Right lobe of liver (tissue), 6 donors: ENCODE data around the gene CD22. TPM values are rescaled to one million over a fixed set of nuclear protein-coding genes. Genes with fewer than 3 reads are reported as not detected.

ENCODE experiments used
- ATAC-seq, 4 donors: fragments of 200-7000 bp; cut with Tn5 transposase; one replicate each; pipeline ENCODE4 v1.9.1; 2020; ENCODE audit warnings: mild to moderate bottlenecking in 4 of 4, moderate library complexity in 4 of 4
- DNase-seq, 3 donors: peaks; one replicate each; pipeline ENCODE4 v3.0.0-alpha.2; 2020
- H3K27ac ChIP-seq, 3 donors: fragments of 200-600 bp; one replicate each; pipeline ENCODE4 v1.8.0; 2022
- H3K27me3 ChIP-seq, 2 donors: fragments of 200-600 bp; one replicate each; pipeline ENCODE4 v1.8.0; 2022
- H3K36me3 ChIP-seq, 4 donors: fragments of 200-600 bp; sonication (generic) in 1 of 4; one replicate each; pipeline versions ENCODE4 v1.5.1 to v1.8.0; 2017 to 2022; ENCODE audit warnings: control low read depth in 1 of 4
- H3K4me1 ChIP-seq, 4 donors: fragments of 200-600 bp; sonication (generic) in 1 of 4; one replicate each; pipeline versions ENCODE4 v1.5.1 to v1.8.0; 2017 to 2022; ENCODE audit warnings: control low read depth in 1 of 4
- H3K4me3 ChIP-seq, 3 donors: fragments of 200-600 bp; one replicate each; pipeline ENCODE4 v1.8.0; 2022
- H3K9me3 ChIP-seq, 4 donors: fragments of 200-600 bp; sonication (generic) in 1 of 4; one replicate each; pipeline versions ENCODE4 v1.5.1 to v1.8.0; 2017 to 2022; ENCODE audit warnings: control low read depth in 1 of 4
- POLR2A ChIP-seq: fragments of 450-650 bp; IDR thresholded peaks from one replicate; pipeline ENCODE4 v1.6.1; 2017; ENCODE audit warnings: antibody characterized with exemption, mild to moderate bottlenecking
- WGBS: methylation state at CpG from one replicate; pipeline ENCODE4 v1.1.6; 2018; ENCODE audit warnings: low coverage, low lambda C conversion rate; ENCODE audit not compliant: insufficient coverage; ENCODE audit errors: missing lambda C conversion rate; 5-methylcytosine and 5-hydroxymethylcytosine counted together
- intact Hi-C, 2 donors: fragments of 100-400 bp; cut with DNase I; formaldehyde crosslinking; loops; one replicate each; pipeline versions ENCODE4 v1.11.2 to v1.14.1; 2022
- total RNA-seq, 6 experiments: library from RNA; depleted of rRNA in 2 of 6; stranded (reverse); fragments of >200 nt in 2 of 6; fragmentation: NEBNext Ultra II Directional in 3 of 6; extraction: Animal tissue kit (Norgen Biotek cat#: 25700) in 3 of 6; gene quantifications; one replicate each; pipeline versions ENCODE4 v1.1.0 to v1.2.4, GENCODE V29; 2016 to 2023
- TF ChIP-seq, protein P1 (sequence below), 4 donors: fragments of 200-600 bp in 3 of 4; fragments of 450-650 bp in 1 of 4; IDR thresholded peaks; one replicate each; pipeline versions ENCODE4 v1.5.1 to v1.8.0; 2016 to 2022; ENCODE audit warnings: antibody characterized with exemption in 4 of 4, mild to moderate bottlenecking in 2 of 4
- donor health status: DM: no; HTN: yes; CAD: no.
- donor health status: DM: no; HTN: no; CAD: no.
- donor health status: DM: no; HTN: no; CAD: no.
- donor health status: DM: no; HTN: yes; CAD: no.
- donor health status: DM: no; HTN: yes; CAD: no.

Gene CD22
- total RNA-seq, 6 experiments from 2014 or later: 0.39 to 1.3 (median 0.96) TPM

DNA sequence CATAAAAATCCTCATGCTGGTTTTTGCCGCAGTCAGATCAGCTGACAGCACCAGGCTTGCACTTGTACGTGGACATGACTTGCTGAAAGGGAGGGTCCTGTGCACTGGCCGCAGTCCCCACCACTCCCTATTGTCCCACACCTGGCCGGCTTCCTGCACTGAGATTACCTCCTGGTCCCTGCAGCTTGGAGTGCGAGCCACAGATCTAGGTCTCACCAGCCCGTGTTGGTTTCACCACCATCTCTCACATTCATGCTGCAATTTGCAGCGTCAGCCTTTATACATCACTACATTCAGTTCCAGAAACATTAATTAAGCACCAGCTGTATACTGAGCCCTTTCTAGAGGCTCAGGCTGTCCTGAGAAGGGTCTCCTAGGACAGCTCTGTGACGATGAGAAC, 15.0 kb upstream of the CD22 start:
- WGBS: 71% methylated on average over 4 of the region's 8 CpGs

DNA sequence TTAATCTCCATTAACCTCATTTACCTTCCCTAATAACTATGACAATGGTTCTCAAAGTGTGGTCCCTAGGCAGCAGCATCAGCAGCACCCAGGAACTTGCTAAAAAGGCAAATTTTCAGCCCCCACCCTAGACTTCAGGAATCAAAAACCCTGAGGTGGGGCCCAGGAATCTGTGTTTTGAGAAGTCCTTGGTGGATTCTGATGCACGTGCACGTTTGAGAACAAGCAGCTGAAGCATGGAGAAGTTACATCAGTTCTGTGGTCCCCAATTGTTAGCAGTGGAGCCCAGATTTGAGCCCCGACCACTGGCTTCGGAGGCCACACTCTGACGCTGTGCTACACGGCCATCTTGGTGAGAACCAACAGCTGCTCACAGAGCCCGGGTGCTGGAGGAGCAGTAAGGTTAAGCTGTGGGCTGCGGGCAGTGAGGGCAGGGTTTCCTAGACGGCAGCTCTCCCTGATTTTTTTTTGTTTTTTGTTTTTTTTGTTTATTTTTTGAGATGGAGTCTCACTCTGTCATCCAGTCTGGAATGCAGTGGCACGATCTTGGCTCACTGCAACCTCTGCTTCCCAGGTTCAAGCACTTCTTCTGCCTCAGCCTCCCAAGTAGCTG, 14.0 kb upstream of the CD22 start:
- no peak overlapping the region for H3K27ac ChIP-seq
- H3K4me3 ChIP-seq: no peak overlapping the region
- intact Hi-C loops: no loop called here
- DNase-seq (no peak), ATAC-seq (no peak)
- H3K36me3 ChIP-seq: no peaks in the 10 kb centered on the region
- no peaks in the 10 kb centered on the region for H3K27me3 ChIP-seq
- 80% methylated on average over 3 of the region's 10 CpGs for WGBS
- no peaks in the 10 kb centered on the region for H3K9me3 ChIP-seq
- H3K4me1 ChIP-seq: no peaks in the 10 kb centered on the region
- no peak for TF ChIP-seq POLR2A
- TF ChIP-seq, protein P1, sequence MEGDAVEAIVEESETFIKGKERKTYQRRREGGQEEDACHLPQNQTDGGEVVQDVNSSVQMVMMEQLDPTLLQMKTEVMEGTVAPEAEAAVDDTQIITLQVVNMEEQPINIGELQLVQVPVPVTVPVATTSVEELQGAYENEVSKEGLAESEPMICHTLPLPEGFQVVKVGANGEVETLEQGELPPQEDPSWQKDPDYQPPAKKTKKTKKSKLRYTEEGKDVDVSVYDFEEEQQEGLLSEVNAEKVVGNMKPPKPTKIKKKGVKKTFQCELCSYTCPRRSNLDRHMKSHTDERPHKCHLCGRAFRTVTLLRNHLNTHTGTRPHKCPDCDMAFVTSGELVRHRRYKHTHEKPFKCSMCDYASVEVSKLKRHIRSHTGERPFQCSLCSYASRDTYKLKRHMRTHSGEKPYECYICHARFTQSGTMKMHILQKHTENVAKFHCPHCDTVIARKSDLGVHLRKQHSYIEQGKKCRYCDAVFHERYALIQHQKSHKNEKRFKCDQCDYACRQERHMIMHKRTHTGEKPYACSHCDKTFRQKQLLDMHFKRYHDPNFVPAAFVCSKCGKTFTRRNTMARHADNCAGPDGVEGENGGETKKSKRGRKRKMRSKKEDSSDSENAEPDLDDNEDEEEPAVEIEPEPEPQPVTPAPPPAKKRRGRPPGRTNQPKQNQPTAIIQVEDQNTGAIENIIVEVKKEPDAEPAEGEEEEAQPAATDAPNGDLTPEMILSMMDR (IDR thresholded peaks at IDR 0.05): no peak

More for the DNA sequence above, 15.0 kb upstream of the CD22 start:
- Histone ChIP-seq H3K9me3 (no peaks in the 10 kb centered on the region), H3K4me3 (no peak overlapping the region), H3K4me1 (no peaks in the 10 kb centered on the region), H3K27ac (no peak overlapping the region), H3K27me3 (no peaks in the 10 kb centered on the region), H3K36me3 (no peaks in the 10 kb centered on the region)
- no peak for ATAC-seq
- intact Hi-C loops: no loop called here
- no peak for DNase-seq
- TF ChIP-seq POLR2A: no peak
- TF ChIP-seq, protein P1 (IDR thresholded peaks at IDR 0.05): no peak

DNA sequence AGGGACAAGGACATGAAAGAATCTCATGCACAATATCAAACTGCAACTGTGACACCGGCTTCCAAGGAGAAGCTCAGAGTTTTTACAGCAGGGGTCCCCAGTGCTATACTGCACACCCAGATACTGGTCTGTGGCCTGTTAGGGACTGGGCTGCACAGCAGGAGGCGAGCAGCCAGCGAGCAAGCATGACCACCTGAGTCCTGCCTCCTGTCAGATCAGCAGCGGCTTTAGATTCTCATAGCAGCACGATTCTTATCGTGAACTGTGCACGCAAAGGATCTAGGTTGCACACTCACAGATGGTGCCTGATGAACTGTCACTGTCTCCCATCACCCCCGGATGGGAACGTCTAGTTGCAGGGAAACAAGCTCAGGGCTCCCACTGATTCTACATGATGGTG, 13.1 kb upstream of the CD22 start:
- ATAC-seq (no peak), DNase-seq (no peak)
- H3K27ac ChIP-seq: no peak overlapping the region
- no peaks in the 10 kb centered on the region for H3K36me3 ChIP-seq
- no peaks in the 10 kb centered on the region for H3K27me3 ChIP-seq
- 100% methylated on average over 3 of the region's 9 CpGs for WGBS
- H3K4me1 ChIP-seq: no peaks in the 10 kb centered on the region
- intact Hi-C loops: no loop called here
- TF ChIP-seq, protein P1 (IDR thresholded peaks at IDR 0.05): no peak
- TF ChIP-seq POLR2A: no peak
- H3K4me3 ChIP-seq: no peak overlapping the region
- no peaks in the 10 kb centered on the region for H3K9me3 ChIP-seq

DNA sequence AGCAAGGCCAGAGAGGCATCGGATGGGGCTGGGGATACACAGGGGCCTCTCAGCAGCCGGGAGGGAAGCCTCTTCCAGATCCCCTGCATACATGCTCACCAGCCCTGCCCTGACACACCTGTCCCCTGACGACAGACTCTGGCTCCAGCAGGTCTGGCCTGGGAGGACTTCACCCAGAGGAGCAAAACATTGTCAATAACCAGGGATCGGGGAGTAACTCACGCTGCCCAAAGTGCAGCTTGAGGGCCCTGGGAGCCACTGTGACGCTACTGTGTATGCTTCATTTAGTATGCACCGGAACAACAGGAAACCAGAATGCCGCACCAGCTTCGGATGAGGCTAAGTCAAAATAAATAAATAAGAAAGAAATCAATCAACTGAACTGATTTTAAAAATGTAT, 12.4 kb upstream of the CD22 start:
- intact Hi-C loops: no loop called here
- Histone ChIP-seq H3K27ac (no peak overlapping the region), H3K4me1 (no peaks in the 10 kb centered on the region), H3K4me3 (no peak overlapping the region), H3K27me3 (no peaks in the 10 kb centered on the region), H3K9me3 (no peaks in the 10 kb centered on the region), H3K36me3 (no peaks in the 10 kb centered on the region)
- 65% methylated on average over 8 of the region's 9 CpGs for WGBS
- DNase-seq (no peak), ATAC-seq (no peak)
- TF ChIP-seq, protein P1 (IDR thresholded peaks at IDR 0.05): no peak
- no peak for TF ChIP-seq POLR2A
